ENCODE measurements around the gene RNF144B. TPM values are rescaled to one million over a fixed set of nuclear protein-coding genes. Genes with fewer than 3 reads are reported as not detected.

RNF144B gene
- total and polyA plus RNA-seq, 2 of the 13 experiments (the other 11 are each of a cell fraction or from before 2014, with no cell fraction given) = 1.8 to 4.3 TPM

DNA sequence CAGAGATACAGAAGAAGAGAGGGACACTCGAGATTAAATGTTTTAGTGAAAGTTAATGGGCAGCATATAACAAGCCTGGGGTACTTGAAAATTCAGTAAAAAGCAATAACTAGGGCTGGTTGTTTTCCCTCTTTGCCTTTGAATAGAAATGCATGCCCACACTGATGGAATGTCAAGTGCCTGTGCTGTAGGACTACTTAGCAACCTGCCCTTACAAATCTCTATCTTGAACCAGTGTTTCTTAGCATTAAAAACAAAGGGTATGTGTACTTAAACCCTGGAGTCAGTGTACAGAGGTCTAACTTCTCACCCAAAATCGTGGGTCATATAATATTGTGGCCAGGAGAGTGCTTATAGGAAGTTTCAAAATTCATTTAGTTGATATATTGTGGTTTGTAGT lies 37.1 kb downstream of the RNF144B start (continued):
- TF ChIP-seq, protein P1, sequence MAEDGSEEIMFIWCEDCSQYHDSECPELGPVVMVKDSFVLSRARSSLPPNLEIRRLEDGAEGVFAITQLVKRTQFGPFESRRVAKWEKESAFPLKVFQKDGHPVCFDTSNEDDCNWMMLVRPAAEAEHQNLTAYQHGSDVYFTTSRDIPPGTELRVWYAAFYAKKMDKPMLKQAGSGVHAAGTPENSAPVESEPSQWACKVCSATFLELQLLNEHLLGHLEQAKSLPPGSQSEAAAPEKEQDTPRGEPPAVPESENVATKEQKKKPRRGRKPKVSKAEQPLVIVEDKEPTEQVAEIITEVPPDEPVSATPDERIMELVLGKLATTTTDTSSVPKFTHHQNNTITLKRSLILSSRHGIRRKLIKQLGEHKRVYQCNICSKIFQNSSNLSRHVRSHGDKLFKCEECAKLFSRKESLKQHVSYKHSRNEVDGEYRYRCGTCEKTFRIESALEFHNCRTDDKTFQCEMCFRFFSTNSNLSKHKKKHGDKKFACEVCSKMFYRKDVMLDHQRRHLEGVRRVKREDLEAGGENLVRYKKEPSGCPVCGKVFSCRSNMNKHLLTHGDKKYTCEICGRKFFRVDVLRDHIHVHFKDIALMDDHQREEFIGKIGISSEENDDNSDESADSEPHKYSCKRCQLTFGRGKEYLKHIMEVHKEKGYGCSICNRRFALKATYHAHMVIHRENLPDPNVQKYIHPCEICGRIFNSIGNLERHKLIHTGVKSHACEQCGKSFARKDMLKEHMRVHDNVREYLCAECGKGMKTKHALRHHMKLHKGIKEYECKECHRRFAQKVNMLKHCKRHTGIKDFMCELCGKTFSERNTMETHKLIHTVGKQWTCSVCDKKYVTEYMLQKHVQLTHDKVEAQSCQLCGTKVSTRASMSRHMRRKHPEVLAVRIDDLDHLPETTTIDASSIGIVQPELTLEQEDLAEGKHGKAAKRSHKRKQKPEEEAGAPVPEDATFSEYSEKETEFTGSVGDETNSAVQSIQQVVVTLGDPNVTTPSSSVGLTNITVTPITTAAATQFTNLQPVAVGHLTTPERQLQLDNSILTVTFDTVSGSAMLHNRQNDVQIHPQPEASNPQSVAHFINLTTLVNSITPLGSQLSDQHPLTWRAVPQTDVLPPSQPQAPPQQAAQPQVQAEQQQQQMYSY (CRISPR knock-in tag; IDR thresholded peaks at IDR 0.05) = no peak
- TF ChIP-seq ARNT2 (CRISPR knock-in tag; IDR thresholded peaks at IDR 0.05; ENCODE audit: low read depth) (no peak), BRD4 (CRISPR knock-in tag; IDR thresholded peaks at IDR 0.05) (no peak), TEAD3 (CRISPR knock-in tag; optimal IDR thresholded peaks at IDR 0.05; ENCODE audit: borderline replicate concordance) (no peak), ZNF556 (CRISPR knock-in tag; IDR thresholded peaks at IDR 0.05; ENCODE audit: borderline replicate concordance) (no peak)

DNA sequence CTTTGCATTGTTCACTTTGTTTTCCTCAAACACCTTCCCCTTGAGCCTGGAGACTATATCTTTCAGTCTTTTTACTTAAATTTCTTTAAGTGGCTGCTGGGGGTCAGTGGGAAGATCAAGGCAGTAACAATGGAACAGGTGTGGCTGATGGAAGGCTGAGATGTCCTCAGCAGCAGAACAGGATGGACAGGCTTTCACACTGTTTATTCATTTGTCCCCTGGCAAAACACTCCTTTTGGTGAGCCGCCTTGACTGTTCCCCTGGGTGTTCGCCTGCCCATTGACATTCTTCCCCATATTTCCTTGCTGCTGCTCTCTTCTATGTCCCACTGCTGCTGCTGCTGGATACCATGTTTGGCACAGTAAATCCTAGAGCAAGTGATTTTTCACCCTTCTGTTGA lies 38.1 kb downstream of the RNF144B start:
- Histone ChIP-seq H3K4me2 (ENCODE audit: low read depth, low read length) (no peak overlapping the region), H3K27me3 (ENCODE audit: control insufficient read depth in 1 of 2, insufficient read depth in 2 of 2, low read length in 2 of 2) (no peaks in the 10 kb centered on the region), H3K36me3 (replicated peaks in 1 of 2; ENCODE audit: control insufficient read depth in 1 of 2, insufficient read depth in 2 of 2, low read length in 2 of 2) (no peaks in the 10 kb centered on the region; a peak in 1 of 5 replicates), H3K79me2 (ENCODE audit: insufficient read depth, low read length) (no peaks in the 10 kb centered on the region), H4K20me1 (ENCODE audit: insufficient read depth, low read length) (no peaks in the 10 kb centered on the region), H3K4me3 (replicated peaks in 1 of 3; ENCODE audit: insufficient read depth in 1 of 3, low read depth in 2 of 3, low read length in 3 of 3) (no peak overlapping the region), H3K9ac (ENCODE audit: insufficient read depth, low read depth, low read length) (no peak overlapping the region), H3K27ac (ENCODE audit: extremely low read length, insufficient read depth, low read length) (no peak overlapping the region), H3K4me1 (ENCODE audit: insufficient read depth, low read length) (peaks cover 22% of the 10 kb centered on the region), H3K9me3 (ENCODE audit: low read length) (no peaks in the 10 kb centered on the region), H2AFZ (ENCODE audit: low read length) (no peak overlapping the region)
- WGBS (ENCODE audit: low lambda C conversion rate) = 98% methylated on average over 2 of the region's 2 CpGs
- intact Hi-C loops (cut with micrococcal nuclease; ENCODE audit: unreplicated experiment) = no loop called here
- FAIRE-seq = no peak
- DNase-seq (ENCODE audit: low spot score) = no peak
- in situ Hi-C loops (cut with HindIII; ENCODE audit: extremely low pct_ligation_motif_present, low pct_unique_long_range_greater_than_20kb) = no loop called here
- no peak for ATAC-seq
- ChIA-PET CTCF (ENCODE audit: low intra/inter-chr PET ratio, low total read pairs) (no interaction called here), POLR2A (no interaction called here)
- BruUV-seq (replicated peaks) = no TSS peak
- TF ChIP-seq ZNF101 (CRISPR knock-in tag; IDR thresholded peaks at IDR 0.05; ENCODE audit: borderline replicate concordance, low read depth) = no peak
- TF ChIP-seq NFE2 (CRISPR knock-in tag; IDR thresholded peaks at IDR 0.05) = no peak
- no peak for TF ChIP-seq HNRNPH1 (optimal IDR thresholded peaks at IDR 0.05; ENCODE audit: low read depth, low read length)
- no peak for TF ChIP-seq RELA (CRISPR knock-in tag; IDR thresholded peaks at IDR 0.05)
- TF ChIP-seq BCL6 (CRISPR knock-in tag; IDR thresholded peaks at IDR 0.05) = no peak
